ENCODE data around the gene PLCH2.

GRCh38 chr1:2431103-2431502, 45.0 kb upstream of the PLCH2 start:
- TF ChIP-seq CTCF (IDR thresholded peaks at IDR 0.05) (no peak), EZH2 (IDR thresholded peaks at IDR 0.05; ENCODE audit: borderline replicate concordance, insufficient read depth, low read depth, low read length, poor library complexity, severe bottlenecking) (no peak)

Data from B cell (primary cell).